Body of pancreas (tissue), 4 donors: Measurements from ENCODE around the gene GPR4. TPM values are rescaled to one million over a fixed set of nuclear protein-coding genes. Genes with fewer than 3 reads are reported as not detected.

ENCODE experiments used
- ATAC-seq: fragments of 150-250 bp; one replicate; pipeline ENCODE4 v1.9.1; 2016
- DNase-seq, 4 donors: peaks; one replicate each; pipeline ENCODE4 v3.0.0-alpha.2; 2019
- H3K27ac ChIP-seq, 4 donors: fragments of 200-600 bp; sonication (generic); 1 replicate in 3 of 4; 2 replicates in 1 of 4; pipeline versions ENCODE4 v1.5.1 to v1.6.1; 2016 to 2019; ENCODE audit warnings: mild to moderate bottlenecking in 1 of 4, mixed read lengths in 1 of 4, moderate library complexity in 1 of 4
- H3K27me3 ChIP-seq, 2 donors: fragments of 200-600 bp; sonication (generic); one replicate each; pipeline ENCODE4 v1.6.0; 2016; ENCODE audit warnings: mild to moderate bottlenecking in 1 of 2
- H3K36me3 ChIP-seq, 2 donors: fragments of 200-600 bp; sonication (generic); replicated peaks in 1 of 2; 2 replicates each; pipeline ENCODE4 v1.5.1; 2016; ENCODE audit warnings: low read depth in 2 of 2; ENCODE audit not compliant: insufficient read depth in 1 of 2
- H3K4me1 ChIP-seq: fragments of 200-600 bp; sonication (generic); one replicate; pipeline ENCODE4 v1.6.0; 2016
- H3K4me3 ChIP-seq, 2 donors: fragments of 200-600 bp; sonication (generic); 1 replicate in 1 of 2; 2 replicates in 1 of 2; pipeline ENCODE4 v1.5.1; 2016 to 2019
- H3K9me3 ChIP-seq, 3 donors: fragments of 200-600 bp; sonication (generic); 1 replicate in 2 of 3; 2 replicates in 1 of 3; pipeline ENCODE4 v1.5.1; 2016
- POLR2A ChIP-seq, 3 donors: fragments of 450-650 bp; IDR thresholded peaks; one replicate each; pipeline ENCODE4 v1.6.1; 2016; ENCODE audit warnings: antibody characterized with exemption in 3 of 3, mild to moderate bottlenecking in 2 of 3
- WGBS, 2 donors: methylation state at CpG; one replicate each; pipeline ENCODE4 v1.1.5; 2017; 5-methylcytosine and 5-hydroxymethylcytosine counted together
- intact Hi-C: fragments of 100-400 bp; cut with DNase I; formaldehyde crosslinking; loops from one replicate; pipeline ENCODE4 v1.15.1; 2023
- total RNA-seq, 2 donors: library from RNA; depleted of rRNA; stranded (reverse); fragments of >200 nt; gene quantifications; one replicate each; pipeline ENCODE4 v1.1.0, GENCODE V29; 2016
- TF ChIP-seq, protein P1 (sequence below), 7 experiments: fragments of 450-650 bp in 4 of 7; fragments of 200-600 bp in 3 of 7; sonication (generic) in 3 of 7; IDR thresholded peaks; one replicate each; pipeline ENCODE4 v1.5.1; 2016 to 2019; ENCODE audit warnings: antibody characterized with exemption in 7 of 7

GPR4 gene
- total RNA-seq, 2 donors from 2014 or later, result 0.99 to 1.3 TPM

- intact Hi-C loops, result no loop called here
- Histone ChIP-seq H3K36me3 (no peaks in the 10 kb centered on the region), H3K4me1 (peaks cover 5% of the 10 kb centered on the region), H3K4me3 (no peak overlapping the region), H3K27me3 (peaks cover 0 to under 1% of the 10 kb centered on the region in 2 donors), H3K9me3 (no peaks in the 10 kb centered on the region), H3K27ac (no peak overlapping the region)
- no peak for DNase-seq
- 37 to 50% methylated on average over 4 of the region's 4 CpGs for WGBS, 2 donors
- ATAC-seq, result no peak
- TF ChIP-seq POLR2A (IDR thresholded peaks at IDR 0.05), result no peak
- TF ChIP-seq, protein P1, sequence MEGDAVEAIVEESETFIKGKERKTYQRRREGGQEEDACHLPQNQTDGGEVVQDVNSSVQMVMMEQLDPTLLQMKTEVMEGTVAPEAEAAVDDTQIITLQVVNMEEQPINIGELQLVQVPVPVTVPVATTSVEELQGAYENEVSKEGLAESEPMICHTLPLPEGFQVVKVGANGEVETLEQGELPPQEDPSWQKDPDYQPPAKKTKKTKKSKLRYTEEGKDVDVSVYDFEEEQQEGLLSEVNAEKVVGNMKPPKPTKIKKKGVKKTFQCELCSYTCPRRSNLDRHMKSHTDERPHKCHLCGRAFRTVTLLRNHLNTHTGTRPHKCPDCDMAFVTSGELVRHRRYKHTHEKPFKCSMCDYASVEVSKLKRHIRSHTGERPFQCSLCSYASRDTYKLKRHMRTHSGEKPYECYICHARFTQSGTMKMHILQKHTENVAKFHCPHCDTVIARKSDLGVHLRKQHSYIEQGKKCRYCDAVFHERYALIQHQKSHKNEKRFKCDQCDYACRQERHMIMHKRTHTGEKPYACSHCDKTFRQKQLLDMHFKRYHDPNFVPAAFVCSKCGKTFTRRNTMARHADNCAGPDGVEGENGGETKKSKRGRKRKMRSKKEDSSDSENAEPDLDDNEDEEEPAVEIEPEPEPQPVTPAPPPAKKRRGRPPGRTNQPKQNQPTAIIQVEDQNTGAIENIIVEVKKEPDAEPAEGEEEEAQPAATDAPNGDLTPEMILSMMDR (IDR thresholded peaks at IDR 0.05), result no peak
Observed at GRCh38 chr19:45592366-45592765, 9.6 kb downstream of the GPR4 start.

- H3K27me3 ChIP-seq, result no peaks in the 10 kb centered on the region
- 62 to 81% methylated on average over 8 to 21 of the region's 21 CpGs for WGBS, 2 donors
- H3K4me1 ChIP-seq, result peaks cover 5% of the 10 kb centered on the region
- TF ChIP-seq, protein P1 (IDR thresholded peaks at IDR 0.05), result no peak
- no peak for TF ChIP-seq POLR2A (IDR thresholded peaks at IDR 0.05)
- H3K27ac ChIP-seq, result no peak overlapping the region
- no peaks in the 10 kb centered on the region for H3K36me3 ChIP-seq
- H3K9me3 ChIP-seq, result no peaks in the 10 kb centered on the region
- DNase-seq (no peak), ATAC-seq (no peak)
- no peak overlapping the region for H3K4me3 ChIP-seq
- intact Hi-C loops, result no loop called here
Observed at GRCh38 chr19:45591638-45592005, 10.4 kb downstream of the GPR4 start.

- Histone ChIP-seq H3K4me3 (no peak overlapping the region), H3K36me3 (no peaks in the 10 kb centered on the region), H3K27me3 (no peaks in the 10 kb centered on the region), H3K27ac (no peak overlapping the region), H3K4me1 (peaks cover 5% of the 10 kb centered on the region), H3K9me3 (no peaks in the 10 kb centered on the region)
- DNase-seq, result peak; percentile 69 to 80 (median 72)
- ATAC-seq, result peak; percentile 85
- TF ChIP-seq, protein P1 (IDR thresholded peaks at IDR 0.05), result peak; percentile 21 to 70 (median 57)
- TF ChIP-seq POLR2A (IDR thresholded peaks at IDR 0.05), result no peak
- 14 to 35% methylated on average over 13 to 45 of the region's 48 CpGs for whole genome bisulfite sequencing, 2 donors
- intact Hi-C loops, result no loop called here
Observed at GRCh38 chr19:45591004-45591637, 10.9 kb downstream of the GPR4 start.

DNA sequence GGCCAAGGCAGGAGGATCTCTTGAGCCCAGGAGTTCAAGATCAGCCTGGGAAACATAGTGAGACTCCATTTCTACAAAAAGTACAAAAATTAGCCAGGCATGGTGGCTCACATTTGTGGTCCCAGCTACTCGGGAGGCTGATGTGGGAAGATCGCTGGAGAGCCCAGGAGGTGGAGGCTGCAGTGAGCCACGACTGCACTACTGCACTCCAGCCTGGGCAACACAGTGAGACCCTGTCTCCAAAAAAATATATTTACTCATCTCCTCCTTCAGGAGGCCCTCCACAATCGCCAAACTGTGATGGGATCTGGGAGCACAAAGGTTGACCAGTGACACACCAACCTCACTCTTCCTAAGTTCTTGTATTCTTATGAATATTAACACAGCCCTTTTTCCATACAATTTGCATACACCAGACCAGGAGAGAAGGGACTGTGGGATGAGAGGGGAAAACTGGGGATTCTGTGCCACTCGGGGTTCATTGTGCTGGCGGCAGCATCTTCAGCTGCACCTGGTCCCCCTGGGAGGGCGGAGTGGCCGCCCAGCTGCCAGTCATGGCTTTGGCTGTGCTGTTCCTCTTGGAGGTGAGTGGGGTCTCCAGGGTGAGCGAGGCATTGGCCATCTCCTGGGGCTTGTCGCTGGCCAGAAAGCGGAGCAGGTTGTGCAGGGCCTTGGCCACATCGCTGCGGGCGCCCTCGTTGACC lies 11.6 kb downstream of the GPR4 start:
- 49 to 55% methylated on average over 8 to 15 of the region's 15 CpGs for WGBS, 2 donors
- Histone ChIP-seq H3K27me3 (no peaks in the 10 kb centered on the region), H3K27ac (no peak overlapping the region), H3K36me3 (no peaks in the 10 kb centered on the region), H3K4me3 (no peak overlapping the region), H3K4me1 (peaks cover 5% of the 10 kb centered on the region), H3K9me3 (no peaks in the 10 kb centered on the region)
- no peak for DNase-seq
- ATAC-seq, result no peak
- intact Hi-C loops, result no loop called here
- TF ChIP-seq POLR2A (IDR thresholded peaks at IDR 0.05), result no peak
- TF ChIP-seq, protein P1 (IDR thresholded peaks at IDR 0.05), result no peak
